ENCODE results near the gene THSD7A. TPM values are rescaled to one million over a fixed set of nuclear protein-coding genes. Genes with fewer than 3 reads are reported as not detected.
"Not testable (repeated sequence)": the region's sequence is repeated elsewhere in the genome, so short reads cannot be mapped to it uniquely, and the experiment has no call there.

Gene THSD7A
- total and polyA plus RNA-seq, 2 donors from 2014 or later: 5.1 to 24.3 TPM

DNA sequence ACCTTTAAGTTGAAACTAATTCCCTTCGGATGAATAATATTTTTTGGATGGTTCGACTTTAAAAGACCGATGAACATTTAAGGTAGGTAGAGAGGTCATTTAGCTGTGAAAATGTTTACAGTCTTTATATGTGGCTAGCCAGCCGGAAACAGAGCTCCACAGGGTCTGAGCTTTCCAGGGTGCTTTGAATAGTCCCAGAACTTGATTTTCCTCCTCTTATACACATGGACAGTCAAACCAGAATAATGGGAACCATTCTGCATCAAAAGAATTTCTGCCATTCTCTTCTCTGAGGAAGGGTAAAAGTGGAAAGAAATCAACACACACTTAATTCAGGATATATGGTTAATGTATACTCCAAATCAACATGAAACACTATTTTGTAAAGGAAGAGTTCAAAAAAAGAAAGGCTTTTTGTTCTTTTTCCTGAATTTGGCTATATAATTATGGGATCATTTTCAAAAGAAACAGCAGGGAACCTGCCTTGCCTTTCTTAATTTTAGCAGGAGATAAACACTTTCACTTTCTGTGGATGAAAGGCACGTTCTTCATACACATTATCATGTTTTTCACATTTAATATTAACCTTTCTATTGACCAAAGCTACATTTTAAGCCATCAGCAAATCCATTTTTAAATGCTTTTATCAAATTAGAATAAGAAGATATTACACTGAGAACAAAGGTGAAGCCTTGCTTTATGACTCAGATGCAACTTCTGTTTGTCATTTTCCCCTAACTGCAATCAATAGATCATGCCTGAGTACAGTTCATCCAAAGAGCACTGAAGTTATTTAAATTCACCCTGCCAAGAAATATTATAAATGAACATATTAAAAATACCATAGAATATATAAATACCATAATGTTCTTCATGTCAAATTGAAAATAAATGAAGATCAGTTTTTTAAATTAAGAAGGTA lies 307.3 kb downstream of the THSD7A start:
- DNase-seq (peak in 1 of 5 donors; percentile 49), FAIRE-seq (peak; percentile 46)
- H3K9ac ChIP-seq (ENCODE audit: low read length in 3 of 3): no peak overlapping the region
- no peaks in the 10 kb centered on the region for H3K27me3 ChIP-seq (ENCODE audit: control insufficient read depth, insufficient read depth, low read length)
- H3K4me3 ChIP-seq (ENCODE audit: low read length in 3 of 3): peak overlapping the region in 2 of 3 donors; percentile 47 to 55
- intact Hi-C loops (cut with DNase I): no loop called here
- H3K36me3 ChIP-seq (ENCODE audit: control insufficient read depth in 2 of 3, insufficient read depth in 3 of 3, low read length in 3 of 3): no peaks in the 10 kb centered on the region
- no peaks in the 10 kb centered on the region for H3K9me3 ChIP-seq (ENCODE audit: control insufficient read depth in 2 of 3, insufficient read depth in 1 of 3, low read length in 3 of 3)
- TF ChIP-seq, protein P1, sequence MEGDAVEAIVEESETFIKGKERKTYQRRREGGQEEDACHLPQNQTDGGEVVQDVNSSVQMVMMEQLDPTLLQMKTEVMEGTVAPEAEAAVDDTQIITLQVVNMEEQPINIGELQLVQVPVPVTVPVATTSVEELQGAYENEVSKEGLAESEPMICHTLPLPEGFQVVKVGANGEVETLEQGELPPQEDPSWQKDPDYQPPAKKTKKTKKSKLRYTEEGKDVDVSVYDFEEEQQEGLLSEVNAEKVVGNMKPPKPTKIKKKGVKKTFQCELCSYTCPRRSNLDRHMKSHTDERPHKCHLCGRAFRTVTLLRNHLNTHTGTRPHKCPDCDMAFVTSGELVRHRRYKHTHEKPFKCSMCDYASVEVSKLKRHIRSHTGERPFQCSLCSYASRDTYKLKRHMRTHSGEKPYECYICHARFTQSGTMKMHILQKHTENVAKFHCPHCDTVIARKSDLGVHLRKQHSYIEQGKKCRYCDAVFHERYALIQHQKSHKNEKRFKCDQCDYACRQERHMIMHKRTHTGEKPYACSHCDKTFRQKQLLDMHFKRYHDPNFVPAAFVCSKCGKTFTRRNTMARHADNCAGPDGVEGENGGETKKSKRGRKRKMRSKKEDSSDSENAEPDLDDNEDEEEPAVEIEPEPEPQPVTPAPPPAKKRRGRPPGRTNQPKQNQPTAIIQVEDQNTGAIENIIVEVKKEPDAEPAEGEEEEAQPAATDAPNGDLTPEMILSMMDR (IDR thresholded peaks at IDR 0.05; ENCODE audit: borderline replicate concordance, extremely low read depth, insufficient read depth): no peak
- peaks cover 0 to 3% (median 0%) of the 10 kb centered on the region in 3 donors for H3K4me1 ChIP-seq (ENCODE audit: control insufficient read depth in 2 of 3, insufficient read depth in 2 of 3, low read depth in 1 of 3, low read length in 3 of 3)
- no peak overlapping the region for H3K27ac ChIP-seq (ENCODE audit: low read depth in 2 of 2, low read length in 2 of 2)

GRCh38 chr7:11521964-11522499 lies 310.0 kb downstream of the THSD7A start:
- H3K9me3 ChIP-seq (ENCODE audit: control insufficient read depth in 2 of 3, insufficient read depth in 1 of 3, low read length in 3 of 3); DNase-seq; intact Hi-C loops (cut with DNase I); H3K27ac ChIP-seq (ENCODE audit: low read depth in 2 of 2, low read length in 2 of 2); FAIRE-seq; H3K4me1 ChIP-seq (ENCODE audit: control insufficient read depth in 2 of 3, insufficient read depth in 2 of 3, low read depth in 1 of 3, low read length in 3 of 3); H3K36me3 ChIP-seq (ENCODE audit: control insufficient read depth in 2 of 3, insufficient read depth in 3 of 3, low read length in 3 of 3); H3K9ac ChIP-seq (ENCODE audit: low read length in 3 of 3); H3K27me3 ChIP-seq (ENCODE audit: control insufficient read depth, insufficient read depth, low read length): not testable (repeated sequence)
- peak overlapping the region in 2 of 3 donors; percentile 24 to 30 for H3K4me3 ChIP-seq (ENCODE audit: low read length in 3 of 3)

GRCh38 chr7:11517853-11518252 lies 314.1 kb downstream of the THSD7A start:
- Histone ChIP-seq H3K27ac (ENCODE audit: low read depth in 2 of 2, low read length in 2 of 2) (no peak overlapping the region), H3K4me1 (ENCODE audit: control insufficient read depth in 2 of 3, insufficient read depth in 2 of 3, low read depth in 1 of 3, low read length in 3 of 3) (no peaks in the 10 kb centered on the region), H3K9ac (ENCODE audit: low read length in 3 of 3) (no peak overlapping the region), H3K9me3 (ENCODE audit: control insufficient read depth in 2 of 3, insufficient read depth in 1 of 3, low read length in 3 of 3) (no peaks in the 10 kb centered on the region), H3K4me3 (ENCODE audit: low read length in 3 of 3) (no peak overlapping the region), H3K27me3 (ENCODE audit: control insufficient read depth, insufficient read depth, low read length) (no peaks in the 10 kb centered on the region), H3K36me3 (ENCODE audit: control insufficient read depth in 2 of 3, insufficient read depth in 3 of 3, low read length in 3 of 3) (no peaks in the 10 kb centered on the region)
- DNase-seq (no peak), FAIRE-seq (no peak)
- intact Hi-C loops (cut with DNase I): no loop called here
- TF ChIP-seq, protein P1 (IDR thresholded peaks at IDR 0.05; ENCODE audit: borderline replicate concordance, extremely low read depth, insufficient read depth): no peak

GRCh38 chr7:11516328-11516727 lies 315.7 kb downstream of the THSD7A start:
- Histone ChIP-seq H3K27ac (ENCODE audit: low read depth in 2 of 2, low read length in 2 of 2) (no peak overlapping the region), H3K9me3 (ENCODE audit: control insufficient read depth in 2 of 3, insufficient read depth in 1 of 3, low read length in 3 of 3) (no peaks in the 10 kb centered on the region), H3K27me3 (ENCODE audit: control insufficient read depth, insufficient read depth, low read length) (no peaks in the 10 kb centered on the region), H3K9ac (ENCODE audit: low read length in 3 of 3) (no peak overlapping the region), H3K36me3 (ENCODE audit: control insufficient read depth in 2 of 3, insufficient read depth in 3 of 3, low read length in 3 of 3) (no peaks in the 10 kb centered on the region), H3K4me3 (ENCODE audit: low read length in 3 of 3) (no peak overlapping the region), H3K4me1 (ENCODE audit: control insufficient read depth in 2 of 3, insufficient read depth in 2 of 3, low read depth in 1 of 3, low read length in 3 of 3) (no peaks in the 10 kb centered on the region)
- intact Hi-C loops (cut with DNase I): no loop called here
- no peak for FAIRE-seq
- TF ChIP-seq, protein P1 (IDR thresholded peaks at IDR 0.05; ENCODE audit: borderline replicate concordance, extremely low read depth, insufficient read depth): no peak
- DNase-seq: no peak
